SH-SY5Y (cell line): ENCODE results near the gene CLPSL2.

Experiments
- GATA2 ChIP-seq: IDR thresholded peaks from 2 replicates; pipeline ENCODE4 v1.6.1; 2011; ENCODE audit warnings: mild to moderate bottlenecking, low read depth, low read length
- GATA3 ChIP-seq: IDR thresholded peaks from 2 replicates; pipeline ENCODE4 v1.6.1; 2011; ENCODE audit warnings: low read depth, mild to moderate bottlenecking, low read length, moderate library complexity

GRCh38 chr6:35786810-35787209 is 10.4 kb downstream of the CLPSL2 start:
- no peak for TF ChIP-seq GATA2
- TF ChIP-seq GATA3, result no peak
